H1 (cell line): ENCODE results near the gene GTSF1L.

Experiments
- HDAC2 ChIP-seq, 2 experiments: fragments of 300-600 bp in 1 of 2; sonication (generic) in 1 of 2; IDR thresholded peaks; 2 replicates each; pipeline ENCODE4 v1.6.1; 2011 to 2012; ENCODE audit warnings: low read depth in 2 of 2, low read length in 2 of 2, mild to moderate bottlenecking in 2 of 2, moderate library complexity in 2 of 2, borderline replicate concordance in 1 of 2, inconsistent platforms in 1 of 2
- JUN ChIP-seq: IDR thresholded peaks from 2 replicates; pipeline ENCODE4 v1.6.1; 2011; ENCODE audit warnings: low read depth, mild to moderate bottlenecking, improper control_type of control experiment, low read length
- KDM5A ChIP-seq: fragments of 200-600 bp; IDR thresholded peaks from 2 replicates; pipeline ENCODE4 v1.7.1; 2012; ENCODE audit warnings: mild to moderate bottlenecking, low read length, inconsistent platforms, mixed read lengths
- MAFK ChIP-seq: IDR thresholded peaks from 2 replicates; pipeline ENCODE4 v1.6.1; 2012; ENCODE audit warnings: low read depth, mild to moderate bottlenecking, improper control_type of control experiment, low read length
- POLR2A ChIP-seq, 2 experiments: IDR thresholded peaks; 1 replicate in 1 of 2; 2 replicates in 1 of 2; pipeline ENCODE4 v1.6.1; 2011; ENCODE audit warnings: low read depth in 2 of 2, low read length in 2 of 2, mild to moderate bottlenecking in 2 of 2; ENCODE audit errors: control extremely low read depth in 1 of 2
- RBBP5 ChIP-seq: IDR thresholded peaks from 2 replicates; pipeline ENCODE4 v1.7.1; 2012; ENCODE audit warnings: low read depth, mild to moderate bottlenecking, inconsistent platforms, low read length, moderate library complexity, borderline replicate concordance
- TF ChIP-seq, protein P1 (sequence below), 3 experiments: IDR thresholded peaks; 1 replicate in 2 of 3; 2 replicates in 1 of 3; pipeline versions ENCODE4 v1.5.1 to v1.6.1; 2011; ENCODE audit warnings: low read length in 3 of 3, mild to moderate bottlenecking in 3 of 3, inconsistent platforms in 2 of 3, low read depth in 1 of 3, moderate library complexity in 1 of 3; ENCODE audit not compliant: insufficient read depth in 1 of 3; ENCODE audit errors: control extremely low read depth in 1 of 3

DNA sequence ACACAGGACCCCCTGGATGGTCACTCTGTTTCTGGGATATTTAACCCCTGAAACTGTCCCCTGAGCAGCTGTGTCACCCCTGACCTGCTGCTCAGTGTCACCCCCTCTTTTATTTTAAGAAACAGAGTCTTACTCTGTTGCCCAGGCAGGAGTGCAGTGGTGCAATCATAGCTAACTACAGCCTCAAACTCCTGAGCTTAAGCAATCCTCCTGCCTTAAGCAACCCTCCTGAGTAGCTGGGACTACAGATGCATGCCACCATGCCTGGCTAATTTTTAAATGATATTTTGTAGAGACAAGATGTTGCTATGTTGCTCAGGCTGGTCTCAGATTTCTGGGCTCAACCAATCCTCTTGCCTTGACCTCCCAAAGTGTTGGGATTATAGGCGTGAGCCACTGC is 21.5 kb upstream of the GTSF1L start:
- TF ChIP-seq KDM5A (no peak), POLR2A (IDR thresholded peaks at IDR 0.05; ENCODE audit: control extremely low read depth in 1 of 2, low read depth in 2 of 2, low read length in 2 of 2) (no peak), HDAC2 (IDR thresholded peaks at IDR 0.05; ENCODE audit: borderline replicate concordance in 1 of 2, low read depth in 2 of 2, low read length in 2 of 2) (no peak), RBBP5 (no peak), MAFK (no peak), JUN (no peak)
- TF ChIP-seq, protein P1, sequence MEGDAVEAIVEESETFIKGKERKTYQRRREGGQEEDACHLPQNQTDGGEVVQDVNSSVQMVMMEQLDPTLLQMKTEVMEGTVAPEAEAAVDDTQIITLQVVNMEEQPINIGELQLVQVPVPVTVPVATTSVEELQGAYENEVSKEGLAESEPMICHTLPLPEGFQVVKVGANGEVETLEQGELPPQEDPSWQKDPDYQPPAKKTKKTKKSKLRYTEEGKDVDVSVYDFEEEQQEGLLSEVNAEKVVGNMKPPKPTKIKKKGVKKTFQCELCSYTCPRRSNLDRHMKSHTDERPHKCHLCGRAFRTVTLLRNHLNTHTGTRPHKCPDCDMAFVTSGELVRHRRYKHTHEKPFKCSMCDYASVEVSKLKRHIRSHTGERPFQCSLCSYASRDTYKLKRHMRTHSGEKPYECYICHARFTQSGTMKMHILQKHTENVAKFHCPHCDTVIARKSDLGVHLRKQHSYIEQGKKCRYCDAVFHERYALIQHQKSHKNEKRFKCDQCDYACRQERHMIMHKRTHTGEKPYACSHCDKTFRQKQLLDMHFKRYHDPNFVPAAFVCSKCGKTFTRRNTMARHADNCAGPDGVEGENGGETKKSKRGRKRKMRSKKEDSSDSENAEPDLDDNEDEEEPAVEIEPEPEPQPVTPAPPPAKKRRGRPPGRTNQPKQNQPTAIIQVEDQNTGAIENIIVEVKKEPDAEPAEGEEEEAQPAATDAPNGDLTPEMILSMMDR (IDR thresholded peaks at IDR 0.05; ENCODE audit: control extremely low read depth in 1 of 3, insufficient read depth in 1 of 3, low read depth in 1 of 3, low read length in 3 of 3) = no peak
